Heart right ventricle (tissue), 16 donors: ENCODE data around the gene SLIT3. TPM values are rescaled to one million over a fixed set of nuclear protein-coding genes. Genes with fewer than 3 reads are reported as not detected.

Source experiments
- ATAC-seq, 8 donors: fragments of 200-7000 bp; cut with Tn5 transposase; one replicate each; pipeline ENCODE4 v1.9.1; 2020; ENCODE audit warnings: mild to moderate bottlenecking in 8 of 8, moderate library complexity in 8 of 8, moderate number of reproducible peaks in 1 of 8
- DNase-seq, 2 donors: peaks; one replicate each; pipeline ENCODE4 v3.0.0-alpha.2; 2020
- H3K27ac ChIP-seq, 10 donors: fragments of 200-600 bp; sonication (generic) in 2 of 10; one replicate each; pipeline versions ENCODE4 v1.5.0 to v1.8.0; 2020 to 2022; ENCODE audit warnings: mild to moderate bottlenecking in 3 of 10
- H3K27me3 ChIP-seq, 7 donors: fragments of 200-600 bp; one replicate each; pipeline ENCODE4 v1.8.0; 2021 to 2022; ENCODE audit warnings: mild to moderate bottlenecking in 2 of 7
- H3K36me3 ChIP-seq, 9 donors: fragments of 200-600 bp; sonication (generic) in 1 of 9; one replicate each; pipeline versions ENCODE4 v1.5.0 to v1.8.0; 2020 to 2022; ENCODE audit warnings: mild to moderate bottlenecking in 2 of 9
- H3K4me1 ChIP-seq, 9 donors: fragments of 200-600 bp; sonication (generic) in 1 of 9; one replicate each; pipeline versions ENCODE4 v1.5.0 to v1.8.0; 2020 to 2022; ENCODE audit warnings: mild to moderate bottlenecking in 4 of 9
- H3K4me3 ChIP-seq, 10 donors: fragments of 200-600 bp; sonication (generic) in 2 of 10; one replicate each; pipeline versions ENCODE4 v1.5.0 to v1.8.0; 2020 to 2022; ENCODE audit warnings: mild to moderate bottlenecking in 7 of 10, moderate library complexity in 2 of 10
- H3K9me3 ChIP-seq, 11 donors: fragments of 200-600 bp in 10 of 11; sonication (generic) in 2 of 11; one replicate each; pipeline versions ENCODE4 v1.5.0 to v1.8.0; 2013 to 2022; ENCODE audit warnings: mild to moderate bottlenecking in 2 of 11, control low read depth in 1 of 11, moderate library complexity in 1 of 11
- CTCF ChIP-seq, 9 donors: fragments of 200-600 bp; sonication (generic) in 2 of 9; IDR thresholded peaks; one replicate each; pipeline versions ENCODE4 v1.5.0 to v1.8.0; 2021 to 2022; ENCODE audit warnings: antibody characterized with exemption in 9 of 9, mild to moderate bottlenecking in 5 of 9, moderate library complexity in 1 of 9
- whole genome bisulfite sequencing, 2 donors: extraction: QIAGEN DNeasy Blood & Tissue Kit; methylation state at CpG; one replicate each; pipeline ENCODE4 v1.1.7; 2013; ENCODE audit warnings: inconsistent platforms in 1 of 2; 5-methylcytosine and 5-hydroxymethylcytosine counted together
- intact Hi-C, 10 donors: fragments of 100-400 bp; cut with DNase I; formaldehyde crosslinking; loops; one replicate each; pipeline versions ENCODE4 v1.11.1 to v1.14.2; 2022
- polyA plus RNA-seq, 2 donors: library from polyadenylated mRNA; stranded (reverse); fragments of 200-250 nt; gene quantifications; one replicate each; pipeline ENCODE4 v1.2.3, GENCODE V29; 2013
- total RNA-seq, 10 donors: library from RNA; stranded (reverse); fragmentation: NEBNext Ultra II Directional in 3 of 10; extraction: Animal tissue kit (Norgen Biotek cat#: 25700) in 3 of 10; gene quantifications; one replicate each; pipeline versions ENCODE4 v1.2.1 to v1.2.4, GENCODE V29; 2021 to 2023
- donor health status: Arrhythmogenic right ventricular cardiomyopathy.
- donor health status: ischemic (EF 13 %, LVEDD 7.1; RV severe dilation, severe dysfunction).
- donor health status: healthy with polysubstance abuse.
- donor health status: DM: no; HTN: yes; CAD: no.
- donor health status: DM: no; HTN: no; CAD: no.
- donor health status: ischemic (EF 25% LVEDD 6.9; RV normal size, moderate dysfunction).
- donor health status: ischemic (EF 25% LVEDD 5.7; RV mildly dilated, moderate dysfunction).
- donor health status: healthy.
- donor health status: DM: yes; HTN: yes; CAD: no.
- donor health status: Ischemic cardiomyopathy.
- donor health status: ischemic (EF 35%, LVEDD 5.7; RV mildly dilated, moderate dysfunction).
- donor health status: nonischemic (EF 11% LVEDD 7.7; RV severe dilation, severe dysfunction).
- donor health status: DM: yes; HTN: yes; CAD: no.
- donor health status: PGD.
- donor health status: ischemic (EF 29% LVEDD 5.4; RV normal size, mild dysfunction).
- donor health status: nonischemic (EF 23%, LVEDD 6.1; RV moderate dilation, normal function).

SLIT3 gene
- total and polyA plus RNA-seq, 12 donors: 2.0 to 29.2 (median 12.1) TPM

GRCh38 chr5:168971100-168971499 is 329.8 kb downstream of the SLIT3 start:
- Histone ChIP-seq H3K4me3 (no peak overlapping the region), H3K4me1 (peaks cover 0 to 7% (median 0%) of the 10 kb centered on the region in 9 donors), H3K9me3 (no peaks in the 10 kb centered on the region), H3K27ac (no peak overlapping the region), H3K27me3 (peaks cover 0 to 9% (median 0%) of the 10 kb centered on the region in 7 donors), H3K36me3 (no peaks in the 10 kb centered on the region)
- intact Hi-C loops: no loop called here
- WGBS, 2 donors: 86 to 89% methylated on average over 4 of the region's 4 CpGs
- DNase-seq: no peak
- TF ChIP-seq CTCF (IDR thresholded peaks at IDR 0.05): no peak
- ATAC-seq: no peak

- Histone ChIP-seq H3K4me1 (peaks cover 0 to 7% (median 0%) of the 10 kb centered on the region in 9 donors), H3K27me3 (peaks cover 0 to 5% (median 0%) of the 10 kb centered on the region in 7 donors), H3K27ac (no peak overlapping the region), H3K4me3 (no peak overlapping the region), H3K9me3 (no peaks in the 10 kb centered on the region), H3K36me3 (no peaks in the 10 kb centered on the region)
- intact Hi-C loops: no loop called here
- DNase-seq (no peak), ATAC-seq (no peak)
- no peak for TF ChIP-seq CTCF (IDR thresholded peaks at IDR 0.05)
- WGBS, 2 donors: 43 to 51% methylated on average over 8 of the region's 8 CpGs
Observed at GRCh38 chr5:168969326-168969886, 331.5 kb downstream of the SLIT3 start.

GRCh38 chr5:168967882-168968620 is 332.9 kb downstream of the SLIT3 start:
- H3K36me3 ChIP-seq: no peaks in the 10 kb centered on the region
- DNase-seq (no peak), ATAC-seq (no peak)
- peaks cover 0 to 7% (median 0%) of the 10 kb centered on the region in 9 donors for H3K4me1 ChIP-seq
- 65 to 73% methylated on average over 7 of the region's 7 CpGs for WGBS, 2 donors
- peaks cover 0 to 5% (median 0%) of the 10 kb centered on the region in 7 donors for H3K27me3 ChIP-seq
- TF ChIP-seq CTCF (IDR thresholded peaks at IDR 0.05): no peak
- intact Hi-C loops: no loop called here
- no peak overlapping the region for H3K27ac ChIP-seq
- no peaks in the 10 kb centered on the region for H3K9me3 ChIP-seq
- no peak overlapping the region for H3K4me3 ChIP-seq

- H3K4me1 ChIP-seq: peaks cover 0 to 4% (median 0%) of the 10 kb centered on the region in 9 donors
- H3K9me3 ChIP-seq: no peaks in the 10 kb centered on the region
- intact Hi-C loops: no loop called here
- no peaks in the 10 kb centered on the region for H3K36me3 ChIP-seq
- H3K27ac ChIP-seq: no peak overlapping the region
- no peak overlapping the region for H3K4me3 ChIP-seq
- peaks cover 0 to 5% (median 0%) of the 10 kb centered on the region in 7 donors for H3K27me3 ChIP-seq
- ATAC-seq: no peak
- WGBS, 2 donors: 77 to 78% methylated on average over 5 of the region's 5 CpGs
- no peak for TF ChIP-seq CTCF (IDR thresholded peaks at IDR 0.05)
- no peak for DNase-seq
Observed at GRCh38 chr5:168965638-168966037, 335.3 kb downstream of the SLIT3 start.
